HG03520 (cell line): ENCODE data around the gene TRA2B.

ENCODE experiments used
- ATAC-seq: cut with Tn5 transposase; IDR thresholded peaks from one replicate; pipeline ENCODE4 v1.9.1; 2021; ENCODE audit warnings: mild to moderate bottlenecking, moderate library complexity; ENCODE audit not compliant: unreplicated experiment

Gene TRA2B

DNA sequence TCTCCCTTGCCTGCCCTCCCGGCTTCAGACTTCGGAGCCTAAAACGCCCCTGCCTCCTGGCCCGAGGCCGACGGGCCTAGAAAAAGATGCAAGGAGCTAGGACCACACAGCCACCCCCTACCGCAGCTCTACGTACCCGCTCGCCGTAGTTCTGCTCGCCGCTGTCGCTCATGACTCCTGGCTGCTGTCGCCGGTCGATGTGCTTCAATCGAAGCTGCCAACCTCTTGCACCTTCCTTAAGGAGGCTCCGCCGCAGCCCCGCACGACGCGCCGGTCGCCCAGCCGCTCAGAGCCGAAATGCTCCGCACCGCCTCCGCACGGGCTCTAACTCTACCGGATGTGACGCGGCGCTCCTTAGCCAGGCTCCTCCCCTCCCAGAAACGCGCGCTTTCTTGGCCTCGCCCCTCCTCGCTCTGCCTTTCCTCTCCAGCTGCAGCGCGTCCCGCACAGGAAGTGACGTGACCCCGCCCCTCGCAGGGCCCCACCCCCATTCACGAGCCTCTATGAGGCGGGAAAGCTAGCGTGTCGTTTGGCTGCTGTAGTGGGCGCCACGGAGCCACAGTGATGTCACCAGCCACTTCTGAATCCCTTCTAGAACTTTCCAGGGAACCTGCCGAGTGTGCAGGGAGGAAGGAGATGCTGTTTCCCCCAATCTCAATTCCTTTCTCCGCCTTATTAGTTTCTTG is at the start of gene TRA2B:
TSS of gene TRA2B (minus strand) at position 326 of the 686 bp plus-strand sequence. CDS start at position 172, 154 bp downstream.
- ATAC-seq = peak; percentile 87

DNA sequence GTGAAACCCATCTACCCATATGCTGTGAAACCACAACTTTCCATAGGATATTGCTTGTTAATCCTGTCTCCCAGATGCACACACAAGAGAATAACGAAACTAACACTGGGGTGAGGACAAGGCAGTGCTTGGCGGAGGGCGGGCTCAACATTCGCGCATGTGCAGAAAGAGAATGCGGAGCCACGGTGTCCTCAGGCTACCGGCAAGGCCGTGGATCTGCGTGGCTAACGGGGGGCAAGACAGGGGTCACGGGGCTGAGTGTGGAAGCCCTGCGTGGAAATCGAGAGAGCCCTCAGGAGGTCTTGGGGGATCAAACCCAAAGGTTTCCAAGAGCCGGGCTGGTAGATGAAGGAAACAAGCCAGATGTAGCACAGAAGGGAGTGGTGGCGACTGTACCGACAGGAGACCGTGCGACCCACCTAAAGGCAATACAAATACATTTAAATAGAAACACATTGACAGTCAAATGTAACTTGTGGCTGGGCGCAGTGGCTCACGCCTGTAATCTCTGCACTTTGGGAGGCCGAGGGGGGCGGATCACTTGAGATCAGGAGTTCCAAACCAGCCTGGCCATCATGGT is 48.5 kb upstream of the TRA2B start:
- ATAC-seq = no peak

DNA sequence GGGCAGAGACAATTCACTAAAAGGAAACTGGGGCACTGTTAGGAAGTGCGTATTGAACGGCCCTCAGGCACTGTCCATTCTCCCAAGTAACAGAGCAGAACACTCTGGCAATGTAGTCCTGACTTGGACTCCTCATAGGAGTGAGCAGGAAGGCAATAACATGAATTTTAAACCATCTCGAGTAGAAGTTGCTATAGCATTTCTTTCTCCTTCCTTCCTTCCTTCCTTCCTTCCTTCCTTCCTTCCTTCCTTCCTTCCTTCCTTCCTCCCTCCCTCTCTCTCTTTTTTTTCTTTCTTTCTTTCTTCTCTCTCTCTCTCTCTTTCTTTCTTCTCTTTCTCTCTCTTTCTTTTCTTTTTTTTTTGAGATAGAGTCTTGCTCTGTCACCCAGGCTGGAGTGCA is 46.4 kb upstream of the TRA2B start:
- ATAC-seq = no peak

DNA sequence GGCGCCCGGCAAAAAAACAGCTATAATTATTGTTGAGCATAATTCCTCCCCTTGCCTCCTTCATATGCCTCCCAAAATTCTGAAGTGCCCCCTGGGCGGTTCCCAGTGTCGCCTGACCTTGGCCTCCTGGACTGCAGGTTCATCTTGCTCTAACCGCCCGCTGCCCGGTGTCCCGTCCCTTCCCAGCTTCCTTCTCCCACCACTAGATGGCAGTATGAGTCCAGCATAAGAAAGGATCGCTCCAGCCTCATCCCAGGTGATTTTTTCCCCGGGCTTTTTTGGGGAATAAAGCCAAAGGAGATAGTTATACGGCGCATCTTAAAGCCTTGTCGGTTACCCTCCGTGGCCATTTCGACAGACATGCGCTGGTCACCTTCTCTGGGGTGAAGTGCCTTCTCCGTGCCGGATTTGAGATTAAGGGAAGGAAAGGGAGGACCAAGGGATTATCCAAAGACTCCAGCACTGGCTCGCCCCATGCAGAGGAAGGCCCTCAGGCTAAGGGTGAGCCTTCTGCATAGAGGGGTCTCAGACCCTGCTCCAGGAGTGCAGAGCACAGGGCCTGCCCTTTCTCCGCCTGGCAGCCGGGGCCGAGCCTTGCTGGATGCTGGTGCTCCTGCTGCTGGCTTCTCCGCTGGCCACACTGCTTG is 45.8 kb upstream of the TRA2B start:
- no peak for ATAC-seq

DNA sequence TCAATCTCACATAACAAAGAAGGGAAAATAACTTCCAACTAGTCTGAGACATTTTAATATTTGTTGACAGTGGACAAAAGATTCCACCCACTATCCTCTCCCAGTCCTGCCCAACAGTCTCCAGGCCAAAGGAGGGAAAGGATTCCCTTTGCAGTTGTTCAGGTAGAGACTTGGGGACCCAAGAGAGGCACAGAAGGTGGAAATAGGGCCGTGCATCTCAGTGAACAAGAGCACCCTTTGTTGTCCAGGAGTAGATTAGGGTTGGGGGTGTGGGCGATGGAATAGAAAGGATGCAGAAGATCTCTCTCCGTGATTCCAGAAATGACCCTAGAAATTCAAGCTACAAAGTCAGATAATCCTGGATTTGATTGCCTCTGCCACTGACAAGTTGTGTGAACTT is 44.8 kb upstream of the TRA2B start:
- no peak for ATAC-seq

DNA sequence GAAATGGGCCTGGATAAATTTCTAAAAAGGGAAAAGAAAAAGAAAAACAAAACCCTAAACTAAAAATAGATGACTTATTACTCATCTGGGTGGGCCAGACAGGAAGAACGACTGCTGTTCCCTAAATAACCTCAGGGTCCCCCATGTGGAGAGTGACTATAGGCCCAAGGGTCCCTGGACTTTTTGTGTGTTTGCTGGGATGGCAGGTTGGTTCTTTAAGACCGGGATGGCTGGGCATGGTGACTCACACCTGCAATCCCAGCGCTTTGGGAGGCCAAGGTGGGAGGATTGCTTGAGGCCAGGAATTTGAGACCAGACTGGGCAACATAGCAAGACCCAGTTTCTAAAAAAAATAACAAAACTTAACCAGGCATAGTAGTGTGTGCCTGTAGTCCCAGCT is 43.8 kb upstream of the TRA2B start:
- no peak for ATAC-seq

DNA sequence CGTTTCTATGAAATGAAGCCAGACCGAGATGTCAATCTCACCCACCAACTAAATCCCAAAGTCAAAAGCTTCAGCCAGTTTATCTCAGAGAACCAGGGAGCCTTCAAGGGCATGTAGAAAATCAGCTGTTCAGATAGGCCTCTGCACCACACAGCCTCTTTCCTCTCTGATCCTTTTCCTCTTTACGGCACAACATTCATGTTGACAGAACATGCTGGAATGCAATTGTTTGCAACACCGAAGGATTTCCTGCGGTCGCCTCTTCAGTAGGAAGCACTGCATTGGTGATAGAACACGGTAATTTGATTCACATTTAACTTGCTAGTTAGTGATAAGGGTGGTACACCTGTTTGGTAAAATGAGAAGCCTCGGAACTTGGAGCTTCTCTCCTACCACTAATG is 41.9 kb upstream of the TRA2B start:
- ATAC-seq = no peak

DNA sequence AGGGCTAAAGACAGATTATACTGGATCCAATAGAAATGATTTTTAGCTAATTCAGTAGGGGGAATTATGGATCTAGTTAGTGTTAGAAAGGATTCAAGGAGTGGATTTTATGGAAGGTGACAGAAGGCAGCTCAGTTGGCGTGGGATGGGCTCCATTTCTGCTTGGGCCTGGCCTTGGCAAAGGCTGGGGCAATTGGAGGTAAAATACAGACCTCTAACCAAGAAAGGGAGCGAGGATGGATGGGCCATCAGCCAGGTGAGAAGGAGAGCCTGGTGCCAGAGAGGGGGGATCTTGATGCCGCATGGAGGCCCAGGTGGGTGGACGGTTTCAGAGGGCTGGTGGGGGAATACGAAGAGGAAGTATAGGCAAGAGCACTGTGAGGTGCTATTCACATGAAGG is 40.7 kb upstream of the TRA2B start:
- no peak for ATAC-seq

DNA sequence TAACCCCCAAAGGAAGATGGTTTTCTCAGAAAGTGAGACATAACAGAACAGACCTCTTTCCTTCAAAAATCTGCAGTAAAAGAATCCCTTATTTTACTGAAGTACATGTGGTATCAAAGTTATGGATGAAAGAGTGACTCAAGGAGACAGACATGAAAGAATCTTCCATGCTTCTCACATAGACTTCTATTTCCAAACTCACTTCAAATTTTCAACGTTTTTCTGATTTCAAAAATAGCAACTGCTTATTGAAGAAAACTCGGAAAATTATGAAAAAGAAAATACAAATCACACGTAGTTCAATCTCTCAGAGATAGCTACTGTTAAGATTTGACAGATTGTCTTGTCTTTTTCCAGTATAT is 39.8 kb upstream of the TRA2B start:
- no peak for ATAC-seq

DNA sequence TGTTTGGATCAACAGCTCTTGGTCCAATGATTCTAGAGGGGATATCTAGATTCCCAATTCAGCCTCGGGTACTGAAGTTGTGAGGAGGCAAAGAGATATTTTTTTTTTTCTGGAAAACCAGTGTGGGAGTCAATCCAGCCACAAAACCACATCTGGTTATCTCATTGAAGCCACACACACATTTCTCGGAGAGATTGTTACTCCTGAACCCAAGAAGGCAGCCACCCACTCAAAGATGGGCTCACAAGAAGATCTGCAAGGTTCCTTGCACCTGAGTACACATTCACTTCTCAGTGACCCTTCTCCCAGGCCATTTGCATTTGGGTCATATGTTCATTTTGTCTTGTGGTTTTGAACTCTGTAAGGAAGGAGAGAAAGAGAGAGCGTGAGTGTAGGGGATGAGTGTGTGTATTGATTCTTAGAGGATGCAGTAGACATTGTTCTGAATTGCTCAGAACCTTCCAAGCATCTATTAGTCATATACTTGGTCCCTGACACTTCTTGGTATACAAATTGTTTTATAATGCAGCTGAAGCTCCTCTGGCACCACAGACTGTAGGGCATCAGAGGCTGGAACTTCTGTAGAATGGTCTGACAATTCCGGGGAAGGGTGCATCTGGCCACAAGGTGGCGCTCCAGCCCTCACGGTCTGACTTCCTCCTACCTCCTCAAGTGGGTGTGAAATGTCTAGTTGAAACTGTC is 39.3 kb upstream of the TRA2B start:
- ATAC-seq = peak; percentile 74

DNA sequence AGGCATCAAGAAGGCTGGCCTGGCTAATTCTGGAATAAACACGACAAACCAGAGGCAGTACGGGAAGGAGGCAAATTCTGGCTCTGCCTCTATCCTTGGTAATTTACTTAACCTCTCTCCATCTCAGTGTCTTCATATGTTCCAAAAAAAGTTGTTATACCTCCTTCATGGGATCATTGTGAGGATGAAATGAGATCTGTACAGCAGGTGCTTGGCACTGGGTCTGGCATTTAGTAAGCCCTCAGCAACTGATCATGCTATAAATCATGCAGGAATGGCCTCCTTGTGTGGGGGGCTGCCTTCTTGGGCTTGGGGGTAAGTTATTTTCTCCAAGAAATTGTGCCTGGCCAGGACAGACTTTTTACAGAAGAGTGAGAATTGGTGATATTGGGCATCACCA is 38.3 kb upstream of the TRA2B start:
- ATAC-seq = no peak

DNA sequence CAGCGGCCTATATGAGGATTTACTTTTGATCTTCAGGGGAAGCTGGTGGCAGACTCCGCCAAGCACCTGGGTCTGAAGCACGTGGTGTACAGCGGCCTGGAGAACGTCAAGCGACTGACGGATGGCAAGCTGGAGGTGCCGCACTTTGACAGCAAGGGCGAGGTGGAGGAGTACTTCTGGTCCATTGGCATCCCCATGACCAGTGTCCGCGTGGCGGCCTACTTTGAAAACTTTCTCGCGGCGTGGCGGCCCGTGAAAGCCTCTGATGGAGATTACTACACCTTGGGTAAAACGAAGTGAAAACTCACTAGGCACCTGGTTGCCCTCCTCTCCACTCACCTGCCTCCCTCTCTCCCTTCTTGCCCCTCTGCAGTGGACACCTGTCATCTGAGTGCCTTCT is 33.8 kb upstream of the TRA2B start:
- ATAC-seq = no peak

DNA sequence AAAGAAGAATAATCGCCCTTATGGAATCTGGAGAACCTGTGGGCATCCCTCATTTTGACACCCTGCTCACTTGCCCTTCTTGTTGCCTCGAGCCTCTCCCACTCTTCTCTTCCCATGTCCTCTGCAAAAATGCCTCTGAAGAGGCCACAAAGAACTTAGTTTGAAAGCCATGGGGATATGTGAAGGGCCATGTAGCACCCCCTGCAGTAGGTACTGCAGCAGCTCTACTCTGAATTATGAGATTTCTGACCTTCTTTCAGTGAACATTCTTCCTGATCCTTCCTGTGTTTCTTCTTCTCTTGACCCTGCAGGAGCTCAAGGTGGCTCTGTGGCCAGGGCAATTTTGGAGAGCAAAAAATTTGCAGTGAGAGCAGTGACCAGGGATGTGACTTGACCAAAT is 30.4 kb upstream of the TRA2B start:
- no peak for ATAC-seq

DNA sequence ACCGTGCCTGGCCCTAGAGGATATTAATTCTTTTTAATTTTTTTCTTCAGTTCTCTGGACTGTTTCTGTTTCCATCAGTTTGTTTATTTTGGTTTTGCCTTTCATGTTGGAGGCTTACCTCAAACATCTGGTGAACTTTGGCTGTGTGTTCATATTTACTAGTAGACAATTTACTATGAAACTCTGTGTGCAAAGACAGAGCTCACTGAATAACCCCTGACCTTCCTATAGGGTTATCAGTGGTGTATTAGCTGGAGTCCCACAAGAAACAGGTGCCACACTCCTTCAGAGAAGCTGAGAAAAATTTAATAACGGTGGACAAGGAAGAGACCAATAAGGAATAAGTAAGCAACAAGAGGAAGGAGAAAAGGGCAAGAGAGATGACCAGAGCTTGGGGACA is 28.8 kb upstream of the TRA2B start:
- ATAC-seq = no peak

DNA sequence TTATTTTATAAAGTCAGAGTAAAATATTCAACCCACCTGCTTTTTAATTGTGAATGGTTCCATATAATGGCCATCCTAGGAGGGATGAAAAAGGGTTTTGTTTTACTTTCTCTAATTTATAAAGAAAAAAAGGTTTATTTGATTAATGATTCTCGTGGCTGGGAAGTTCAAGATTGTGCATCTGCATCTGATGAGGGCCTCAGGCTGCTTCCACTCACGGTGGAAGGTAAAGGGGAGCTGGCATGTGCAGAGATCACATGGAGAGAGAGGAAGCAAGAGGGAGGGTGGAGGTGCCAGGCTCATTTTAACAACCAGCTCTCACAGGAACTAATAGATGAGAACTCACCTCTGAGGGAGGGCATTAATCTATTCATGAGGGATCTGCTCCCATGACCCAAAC is 27.7 kb upstream of the TRA2B start:
- ATAC-seq = no peak

DNA sequence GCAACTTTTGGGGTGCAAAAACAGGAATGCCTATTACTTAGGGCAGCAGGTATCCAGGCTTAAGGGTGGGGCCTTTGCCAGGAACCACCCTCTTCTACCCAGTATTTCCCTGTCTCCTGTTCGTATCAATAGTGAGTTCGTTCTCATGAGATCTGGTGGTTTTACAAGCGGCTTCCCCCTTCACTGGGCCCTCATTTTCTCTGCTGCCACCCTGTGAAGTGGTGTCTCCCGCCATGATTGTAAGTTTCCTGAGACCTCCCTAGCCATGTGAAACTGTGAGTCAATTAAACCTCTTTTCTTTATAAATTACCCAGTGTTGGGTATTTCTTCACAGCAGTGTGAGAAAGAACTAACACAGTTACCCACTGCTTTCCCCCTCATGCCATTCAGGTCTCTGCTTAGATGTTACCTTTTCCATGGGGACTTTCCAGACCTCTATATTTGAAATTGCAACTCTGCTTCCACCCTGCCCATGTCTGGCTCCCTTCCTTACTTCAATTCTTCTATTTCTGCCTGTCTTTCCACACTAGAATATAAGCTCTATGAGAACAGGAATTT is 23.9 kb upstream of the TRA2B start:
- no peak for ATAC-seq

DNA sequence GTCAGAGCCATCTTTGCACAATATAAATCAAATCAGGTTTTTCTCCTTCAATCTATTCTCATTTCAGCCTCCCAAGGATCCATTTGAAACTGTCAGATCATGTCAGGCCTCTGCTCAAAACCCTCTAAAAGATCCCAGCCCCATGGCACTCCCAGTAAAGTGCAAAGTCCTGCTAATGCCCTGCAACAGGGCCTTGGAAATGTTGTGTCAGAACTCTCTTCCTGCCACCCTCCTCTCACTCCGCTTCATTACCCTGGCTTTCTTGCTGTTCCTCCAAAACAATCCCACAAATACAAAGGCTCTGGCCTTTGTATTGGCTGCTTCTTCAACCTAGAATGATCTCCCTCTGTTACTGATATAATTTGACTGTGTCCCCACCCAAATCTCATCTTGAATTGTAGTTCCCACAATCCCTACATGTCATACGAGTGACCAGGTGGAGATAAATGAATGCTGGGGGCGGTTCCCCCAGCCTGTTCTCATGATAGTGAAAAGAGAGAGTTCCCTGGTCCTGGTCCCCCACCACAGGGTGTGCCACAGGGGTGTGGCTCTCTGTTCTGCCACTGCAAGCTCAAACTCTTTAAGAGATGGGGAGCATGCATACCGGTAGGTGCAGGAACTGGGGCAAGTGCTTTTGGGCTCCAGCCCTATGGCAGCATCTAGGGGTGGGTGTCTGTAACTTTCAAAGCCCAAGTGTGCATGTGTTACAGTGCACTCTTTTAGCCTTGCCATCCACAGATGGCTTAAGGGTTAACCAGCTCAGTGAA is 22.9 kb upstream of the TRA2B start:
- no peak for ATAC-seq

DNA sequence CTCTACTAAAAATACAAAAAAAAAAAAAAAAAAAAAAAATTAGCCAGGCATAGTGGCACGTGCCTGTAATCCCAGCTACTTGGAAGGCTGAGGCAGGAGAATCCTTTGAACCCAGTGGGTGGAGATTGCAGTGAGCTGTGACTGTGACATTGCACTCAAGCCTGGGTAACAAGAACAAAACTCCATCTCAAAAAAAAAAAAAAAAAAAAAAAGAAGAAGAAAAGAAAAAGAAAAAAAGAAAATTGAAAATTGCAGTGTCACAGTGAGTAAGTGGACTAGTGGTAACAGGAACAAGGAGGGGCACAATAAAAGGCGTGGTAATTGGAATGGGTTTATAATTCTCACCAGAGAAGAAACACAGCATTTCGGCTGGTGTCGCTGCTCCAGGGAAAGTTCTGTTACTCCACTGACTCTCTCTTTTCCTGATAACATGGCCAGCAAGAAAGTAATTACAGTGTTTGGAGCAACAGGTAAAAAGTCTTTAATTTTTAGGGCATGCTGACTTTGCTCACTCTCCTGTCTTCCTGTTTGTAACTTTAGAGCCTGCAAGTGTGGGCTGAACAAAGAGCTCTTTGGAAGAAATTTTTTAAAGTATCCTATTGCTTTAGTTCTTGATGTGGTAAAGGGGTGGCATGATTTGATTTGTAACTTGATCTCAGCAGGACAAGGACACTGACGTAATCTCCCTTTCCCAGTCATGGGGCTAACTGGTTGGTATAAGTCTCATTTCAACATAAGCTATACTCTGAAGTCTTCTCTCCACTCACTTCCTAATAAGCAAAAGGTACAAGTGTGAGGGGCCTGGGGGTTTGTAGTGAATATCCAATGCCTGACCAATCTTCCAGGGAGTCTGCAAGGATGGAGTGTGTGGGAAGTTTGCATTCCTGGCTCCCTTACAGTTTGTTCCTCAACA is 22.1 kb upstream of the TRA2B start:
- ATAC-seq = no peak

DNA sequence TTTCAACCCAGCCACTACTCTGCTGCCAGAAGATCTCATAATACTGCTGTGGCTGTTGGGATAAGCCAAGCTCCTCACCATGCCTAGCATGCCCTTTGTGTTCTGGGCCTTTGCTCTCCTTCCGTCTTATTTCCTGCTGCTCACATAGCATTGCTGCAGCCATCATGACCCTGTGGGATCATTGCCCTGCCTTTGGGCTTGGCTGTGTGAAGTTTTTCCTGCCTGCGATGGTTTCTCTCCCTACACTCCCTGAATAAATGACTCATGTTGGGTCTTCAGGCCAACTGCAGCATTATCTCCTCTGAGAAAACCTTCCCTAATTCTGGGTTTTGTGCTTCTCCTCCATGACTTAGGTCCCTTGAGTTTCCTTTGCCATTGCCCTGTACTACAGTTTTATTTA is 20.8 kb upstream of the TRA2B start:
- no peak for ATAC-seq

DNA sequence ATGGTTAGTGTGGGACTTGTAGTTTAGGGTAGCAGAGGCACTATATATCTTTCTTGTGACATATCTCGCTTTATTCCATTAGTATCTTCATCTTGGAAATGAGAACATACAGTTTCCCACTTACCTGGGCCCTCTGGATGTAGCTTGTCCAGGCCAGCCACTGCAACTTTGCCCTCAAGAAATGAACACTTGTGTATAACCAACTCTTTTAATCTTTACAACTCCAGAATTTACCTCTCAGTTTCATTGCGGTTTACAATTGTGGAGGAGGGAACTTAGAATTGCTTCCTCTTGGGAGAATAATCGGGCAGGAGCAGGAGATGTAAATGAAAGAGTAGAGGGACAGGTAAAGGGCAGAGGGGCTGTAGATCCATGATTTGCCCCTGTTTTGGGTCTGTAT is 18.4 kb upstream of the TRA2B start:
- ATAC-seq = no peak
